Ishikawa (cell line): ENCODE measurements around the gene DOK7.

Experiments used
- CEBPB ChIP-seq: IDR thresholded peaks from 2 replicates; pipeline ENCODE4 v1.6.1; 2012
- CREB1 ChIP-seq: IDR thresholded peaks from 2 replicates; pipeline ENCODE4 v1.6.1; 2012; ENCODE audit warnings: low read depth
- EGR1 ChIP-seq: IDR thresholded peaks from 2 replicates; pipeline ENCODE4 v1.6.1; 2012
- EP300 ChIP-seq: IDR thresholded peaks from 2 replicates; pipeline ENCODE4 v1.6.1; 2012; ENCODE audit warnings: borderline replicate concordance
- FOXM1 ChIP-seq: IDR thresholded peaks from 2 replicates; pipeline ENCODE4 v1.6.1; 2012; ENCODE audit warnings: low read depth, borderline replicate concordance
- RAD21 ChIP-seq: IDR thresholded peaks from 2 replicates; pipeline ENCODE4 v1.6.1; 2012; ENCODE audit warnings: low read depth
- TAF1 ChIP-seq: IDR thresholded peaks from 2 replicates; pipeline ENCODE4 v1.6.1; 2012; ENCODE audit warnings: low read depth, mild to moderate bottlenecking
- TCF12 ChIP-seq: IDR thresholded peaks from 2 replicates; pipeline ENCODE4 v1.6.1; 2012; ENCODE audit warnings: low read depth
- YY1 ChIP-seq: IDR thresholded peaks from 2 replicates; pipeline ENCODE4 v1.6.1; 2012; ENCODE audit warnings: low read depth
- ZBTB7A ChIP-seq: IDR thresholded peaks from 2 replicates; pipeline ENCODE4 v1.6.1; 2012; ENCODE audit warnings: low read depth
- TF ChIP-seq, protein P1 (sequence below): IDR thresholded peaks from 2 replicates; pipeline ENCODE4 v1.6.1; 2012
- TF ChIP-seq, protein P2 (sequence below): IDR thresholded peaks from 2 replicates; pipeline ENCODE4 v1.6.1; 2012; ENCODE audit warnings: low read depth, mild to moderate bottlenecking
- TF ChIP-seq, protein P3 (sequence below): IDR thresholded peaks from 2 replicates; pipeline ENCODE4 v1.6.1; 2012

DNA sequence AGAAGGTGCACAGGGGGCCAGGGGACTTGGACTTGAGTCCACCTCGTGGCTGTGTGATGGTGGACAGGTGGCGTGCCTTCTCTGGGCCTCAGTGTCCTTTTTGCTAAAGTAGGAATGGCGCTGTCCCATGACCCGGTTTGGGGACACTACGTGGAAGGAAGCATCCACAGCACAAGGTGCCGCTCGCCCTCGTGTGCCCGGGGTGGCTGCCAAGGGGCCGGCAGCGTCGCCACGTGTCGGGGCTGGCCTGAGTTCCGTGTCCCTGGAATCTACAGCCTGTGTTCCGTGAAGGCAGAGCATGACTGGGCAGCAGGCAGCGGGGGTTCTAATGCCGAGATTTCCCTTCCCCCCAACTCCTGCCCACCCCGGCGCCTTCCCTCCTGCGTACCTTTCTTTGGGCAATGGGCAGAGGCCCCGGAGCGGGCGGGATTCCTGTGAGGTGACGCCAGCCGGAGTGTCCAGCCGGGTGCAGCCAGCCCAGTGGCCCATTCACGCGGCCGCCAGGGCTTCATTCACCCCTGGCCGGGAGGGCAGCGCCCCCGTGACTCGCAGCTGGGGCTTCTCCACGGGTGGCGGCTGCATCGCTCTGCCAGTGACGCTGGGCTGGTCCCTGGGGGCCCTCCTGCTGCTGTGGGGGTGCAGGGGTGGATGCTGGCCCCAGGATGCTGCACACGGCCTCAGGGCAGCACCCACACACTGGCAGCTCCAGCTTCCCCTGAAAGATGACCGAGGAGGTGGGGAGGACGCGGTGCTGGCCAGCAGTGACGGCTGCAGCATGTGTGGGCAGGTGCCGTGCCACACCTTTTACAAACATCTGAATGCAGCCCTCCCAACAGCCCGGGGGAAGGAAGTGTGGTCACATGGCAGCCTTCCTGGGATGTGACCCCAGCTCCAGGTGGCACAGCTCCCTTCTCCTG lies 21.2 kb downstream of the DOK7 start:
- TF ChIP-seq CEBPB = no peak; the same call in 1 of the 2 replicates
- peak; percentile 34; the same call in 1 of the 2 replicates for TF ChIP-seq TAF1
- peak; percentile 3; the same call in 1 of the 2 replicates for TF ChIP-seq RAD21
- TF ChIP-seq EP300 = peak; percentile 96
- TF ChIP-seq CREB1 = peak; percentile 69; the same call in 1 of the 2 replicates
- TF ChIP-seq YY1 = peak; percentile 59
- TF ChIP-seq EGR1 = peak; percentile 86
- TF ChIP-seq, protein P1, sequence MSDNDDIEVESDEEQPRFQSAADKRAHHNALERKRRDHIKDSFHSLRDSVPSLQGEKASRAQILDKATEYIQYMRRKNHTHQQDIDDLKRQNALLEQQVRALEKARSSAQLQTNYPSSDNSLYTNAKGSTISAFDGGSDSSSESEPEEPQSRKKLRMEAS = peak; percentile 99
- 0 out of 2 replicates have a peak, but pooled peaks have one; percentile 30 for TF ChIP-seq ZBTB7A
- TF ChIP-seq, protein P2, sequence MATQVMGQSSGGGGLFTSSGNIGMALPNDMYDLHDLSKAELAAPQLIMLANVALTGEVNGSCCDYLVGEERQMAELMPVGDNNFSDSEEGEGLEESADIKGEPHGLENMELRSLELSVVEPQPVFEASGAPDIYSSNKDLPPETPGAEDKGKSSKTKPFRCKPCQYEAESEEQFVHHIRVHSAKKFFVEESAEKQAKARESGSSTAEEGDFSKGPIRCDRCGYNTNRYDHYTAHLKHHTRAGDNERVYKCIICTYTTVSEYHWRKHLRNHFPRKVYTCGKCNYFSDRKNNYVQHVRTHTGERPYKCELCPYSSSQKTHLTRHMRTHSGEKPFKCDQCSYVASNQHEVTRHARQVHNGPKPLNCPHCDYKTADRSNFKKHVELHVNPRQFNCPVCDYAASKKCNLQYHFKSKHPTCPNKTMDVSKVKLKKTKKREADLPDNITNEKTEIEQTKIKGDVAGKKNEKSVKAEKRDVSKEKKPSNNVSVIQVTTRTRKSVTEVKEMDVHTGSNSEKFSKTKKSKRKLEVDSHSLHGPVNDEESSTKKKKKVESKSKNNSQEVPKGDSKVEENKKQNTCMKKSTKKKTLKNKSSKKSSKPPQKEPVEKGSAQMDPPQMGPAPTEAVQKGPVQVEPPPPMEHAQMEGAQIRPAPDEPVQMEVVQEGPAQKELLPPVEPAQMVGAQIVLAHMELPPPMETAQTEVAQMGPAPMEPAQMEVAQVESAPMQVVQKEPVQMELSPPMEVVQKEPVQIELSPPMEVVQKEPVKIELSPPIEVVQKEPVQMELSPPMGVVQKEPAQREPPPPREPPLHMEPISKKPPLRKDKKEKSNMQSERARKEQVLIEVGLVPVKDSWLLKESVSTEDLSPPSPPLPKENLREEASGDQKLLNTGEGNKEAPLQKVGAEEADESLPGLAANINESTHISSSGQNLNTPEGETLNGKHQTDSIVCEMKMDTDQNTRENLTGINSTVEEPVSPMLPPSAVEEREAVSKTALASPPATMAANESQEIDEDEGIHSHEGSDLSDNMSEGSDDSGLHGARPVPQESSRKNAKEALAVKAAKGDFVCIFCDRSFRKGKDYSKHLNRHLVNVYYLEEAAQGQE = no peak
- TF ChIP-seq TCF12 = peak; percentile 99
- peak; percentile 90 for TF ChIP-seq FOXM1
- TF ChIP-seq, protein P3, sequence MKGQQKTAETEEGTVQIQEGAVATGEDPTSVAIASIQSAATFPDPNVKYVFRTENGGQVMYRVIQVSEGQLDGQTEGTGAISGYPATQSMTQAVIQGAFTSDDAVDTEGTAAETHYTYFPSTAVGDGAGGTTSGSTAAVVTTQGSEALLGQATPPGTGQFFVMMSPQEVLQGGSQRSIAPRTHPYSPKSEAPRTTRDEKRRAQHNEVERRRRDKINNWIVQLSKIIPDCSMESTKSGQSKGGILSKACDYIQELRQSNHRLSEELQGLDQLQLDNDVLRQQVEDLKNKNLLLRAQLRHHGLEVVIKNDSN = peak; percentile 90
